ENCODE measurements around the gene DNER.

DNER gene

DNA sequence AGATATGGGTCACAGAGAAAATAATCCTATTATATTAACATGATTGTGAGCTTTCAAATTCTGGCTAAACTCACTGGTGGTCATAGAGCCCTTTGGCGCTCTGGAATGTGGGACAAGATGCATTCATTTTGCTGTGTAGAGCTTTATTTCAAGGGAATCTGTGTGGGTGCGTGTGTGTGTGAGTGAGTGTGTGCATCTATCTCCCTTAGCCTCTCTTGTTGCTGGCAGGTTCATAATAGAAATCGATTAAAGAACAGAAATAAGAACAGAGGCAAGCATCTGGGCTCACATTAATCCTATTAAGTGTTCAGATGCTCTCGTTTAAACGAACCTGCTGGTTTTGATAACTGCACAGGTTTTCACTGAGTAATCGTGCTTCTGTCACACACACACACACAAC, 287.9 kb downstream of the DNER start:
- H3K9me3 Mint-ChIP-seq (ENCODE audit: low read depth) = peaks cover 4% of the 10 kb centered on the region
- no peak overlapping the region for H3K27ac Mint-ChIP-seq
- H3K36me3 Mint-ChIP-seq = no peaks in the 10 kb centered on the region
- peaks cover 4% of the 10 kb centered on the region for H3K27me3 Mint-ChIP-seq
- no peak overlapping the region for H3K4me3 Mint-ChIP-seq
- H3K4me1 Mint-ChIP-seq (ENCODE audit: low read depth) = no peaks in the 10 kb centered on the region

DNA sequence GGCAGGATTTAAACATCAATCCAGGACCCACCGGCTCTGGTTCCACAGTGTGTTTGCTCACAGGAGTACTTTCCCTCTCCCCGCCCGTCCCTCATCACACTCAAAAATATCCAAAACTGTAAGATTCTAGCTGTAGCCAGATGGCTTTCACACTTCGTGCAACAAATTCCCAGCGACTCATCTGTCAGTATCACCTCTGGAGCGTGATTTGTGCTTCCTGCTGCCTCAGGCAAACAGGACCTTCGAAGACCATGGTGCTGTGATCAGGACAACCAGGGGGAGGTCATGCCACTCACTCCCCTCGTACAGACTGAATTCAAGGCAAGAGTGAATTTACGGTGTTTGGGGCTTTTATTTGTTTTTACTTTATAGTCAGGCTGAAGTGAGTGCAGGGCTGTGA, 288.8 kb downstream of the DNER start:
- Mint-ChIP-seq H3K27me3 (peaks cover 1% of the 10 kb centered on the region), H3K9me3 (ENCODE audit: low read depth) (peaks cover 4% of the 10 kb centered on the region), H3K4me3 (no peak overlapping the region), H3K27ac (no peak overlapping the region), H3K36me3 (no peaks in the 10 kb centered on the region), H3K4me1 (ENCODE audit: low read depth) (no peaks in the 10 kb centered on the region)

DNA sequence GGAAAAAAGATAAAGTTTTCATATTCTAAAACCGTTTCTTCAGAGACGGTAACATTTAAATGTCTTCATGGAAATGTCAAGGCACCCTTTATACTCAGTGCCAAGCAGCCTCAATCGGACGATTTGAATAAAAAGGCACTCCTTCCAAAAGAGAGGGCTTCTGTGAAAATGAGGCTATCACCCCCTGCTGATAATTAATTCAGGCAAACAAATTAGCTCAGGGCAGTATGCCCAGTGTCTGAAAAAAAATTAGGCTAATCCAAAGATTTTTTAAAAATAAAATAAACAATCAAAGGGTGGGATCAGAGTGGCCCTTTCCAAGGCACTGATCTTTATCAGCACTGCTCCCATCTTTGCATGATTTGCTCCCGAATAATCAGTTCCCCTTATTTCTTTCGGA, 292.3 kb downstream of the DNER start:
- H3K27ac Mint-ChIP-seq = no peak overlapping the region
- no peaks in the 10 kb centered on the region for H3K4me1 Mint-ChIP-seq (ENCODE audit: low read depth)
- H3K27me3 Mint-ChIP-seq = peaks cover 1% of the 10 kb centered on the region
- no peak overlapping the region for H3K4me3 Mint-ChIP-seq
- H3K36me3 Mint-ChIP-seq = no peaks in the 10 kb centered on the region
- peaks cover 4% of the 10 kb centered on the region for H3K9me3 Mint-ChIP-seq (ENCODE audit: low read depth)

DNA sequence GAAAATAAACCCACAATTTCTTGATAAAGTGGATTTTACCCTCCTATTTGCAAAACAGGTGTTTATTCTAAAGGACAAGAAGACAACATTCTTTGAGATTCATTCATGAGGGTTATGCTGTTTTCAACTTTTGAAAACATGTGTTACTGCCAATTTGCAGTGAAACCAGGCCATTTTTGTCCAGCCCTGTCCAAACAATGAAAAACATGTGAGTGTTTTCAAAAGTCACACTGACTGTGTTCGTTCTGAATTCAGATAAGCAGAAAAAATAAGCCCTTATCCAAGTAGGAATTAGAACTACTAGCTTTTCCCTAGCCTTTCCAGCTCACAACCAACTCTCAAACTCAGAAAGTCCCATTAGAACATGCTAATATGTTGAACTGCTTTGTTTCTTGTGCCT, 295.2 kb downstream of the DNER start:
- no peak overlapping the region for H3K4me3 Mint-ChIP-seq
- peaks cover 4% of the 10 kb centered on the region for H3K9me3 Mint-ChIP-seq (ENCODE audit: low read depth)

DNA sequence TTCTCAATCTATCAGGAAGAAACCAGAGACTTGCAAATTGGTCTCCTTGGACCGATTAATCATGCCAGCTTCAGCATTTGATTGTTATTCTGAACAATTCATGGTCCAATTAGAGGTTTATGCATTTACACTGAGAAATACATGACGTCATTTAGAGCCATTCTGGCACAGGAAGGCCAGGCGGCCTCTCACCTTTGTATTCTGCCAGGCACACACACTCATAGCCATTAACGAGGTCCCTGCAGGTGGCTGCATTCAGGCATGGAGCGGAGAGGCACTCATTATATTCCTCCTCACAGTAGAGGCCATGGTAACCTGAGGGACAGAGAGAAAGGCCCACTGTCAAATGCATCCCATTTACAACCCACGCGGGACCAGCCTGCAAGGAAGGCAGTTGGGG, 296.4 kb downstream of the DNER start:
- Mint-ChIP-seq H3K27me3 (peaks cover 1% of the 10 kb centered on the region), H3K4me1 (ENCODE audit: low read depth) (no peaks in the 10 kb centered on the region), H3K27ac (no peak overlapping the region), H3K4me3 (no peak overlapping the region), H3K36me3 (no peaks in the 10 kb centered on the region), H3K9me3 (ENCODE audit: low read depth) (no peaks in the 10 kb centered on the region)

More for the DNA sequence above, 295.2 kb downstream of the DNER start:
- Mint-ChIP-seq H3K36me3 (no peaks in the 10 kb centered on the region), H3K27ac (no peak overlapping the region), H3K27me3 (peaks cover 3% of the 10 kb centered on the region), H3K4me1 (ENCODE audit: low read depth) (no peaks in the 10 kb centered on the region)

DNA sequence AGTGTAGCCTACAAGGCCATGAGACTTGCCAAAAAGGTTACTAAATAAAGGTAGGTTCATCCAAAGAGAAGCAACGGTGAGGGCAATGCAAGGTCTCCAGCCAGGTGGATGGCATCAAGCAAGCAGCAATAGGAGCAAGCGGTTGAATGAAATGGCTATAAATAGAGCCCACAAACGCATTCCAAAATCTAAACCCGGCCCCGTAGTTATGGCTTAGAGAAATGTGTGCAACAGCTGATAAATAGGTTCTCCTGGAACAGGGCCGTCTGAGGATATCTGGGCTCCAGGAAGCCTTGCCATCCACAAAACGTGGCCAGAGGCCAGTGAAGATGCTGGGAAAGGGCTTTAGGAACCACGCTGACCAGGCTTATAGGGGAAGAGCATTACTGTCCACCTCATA, 297.2 kb downstream of the DNER start:
- Mint-ChIP-seq H3K27me3 (peaks cover 4% of the 10 kb centered on the region), H3K9me3 (ENCODE audit: low read depth) (no peaks in the 10 kb centered on the region), H3K27ac (no peak overlapping the region), H3K4me3 (no peak overlapping the region), H3K4me1 (ENCODE audit: low read depth) (no peaks in the 10 kb centered on the region), H3K36me3 (no peaks in the 10 kb centered on the region)

DNA sequence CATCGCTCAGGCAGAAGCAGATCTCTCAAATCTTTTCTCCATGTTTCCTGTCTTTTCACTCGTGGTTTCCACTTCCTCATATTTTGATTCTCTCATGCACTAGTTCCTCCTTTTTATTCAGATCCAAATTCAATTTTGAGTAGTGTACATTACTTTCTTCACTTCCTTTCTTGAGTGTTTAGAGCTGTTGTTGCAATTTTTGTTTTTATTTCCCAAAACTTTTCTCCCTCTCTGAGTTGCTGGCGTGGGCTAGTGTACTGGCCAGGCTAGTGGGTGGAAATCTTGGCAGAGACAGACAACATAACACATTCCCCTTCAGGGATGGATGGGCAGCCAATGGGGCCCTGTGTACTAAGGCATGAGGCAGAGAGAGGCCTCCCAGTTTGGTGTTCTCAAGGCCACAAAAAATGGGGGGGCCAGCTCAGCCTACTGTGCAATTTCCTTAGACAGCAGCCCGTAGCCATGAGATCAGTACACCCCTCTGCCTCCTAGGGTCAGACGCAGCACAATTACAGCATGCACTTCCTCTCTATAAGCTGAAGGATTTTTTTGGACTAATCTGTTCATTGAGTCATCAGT, 298.1 kb downstream of the DNER start:
- Mint-ChIP-seq H3K9me3 (ENCODE audit: low read depth) (no peaks in the 10 kb centered on the region), H3K36me3 (no peaks in the 10 kb centered on the region), H3K4me1 (ENCODE audit: low read depth) (no peaks in the 10 kb centered on the region), H3K27ac (no peak overlapping the region), H3K4me3 (no peak overlapping the region), H3K27me3 (peaks cover 4% of the 10 kb centered on the region)

DNA sequence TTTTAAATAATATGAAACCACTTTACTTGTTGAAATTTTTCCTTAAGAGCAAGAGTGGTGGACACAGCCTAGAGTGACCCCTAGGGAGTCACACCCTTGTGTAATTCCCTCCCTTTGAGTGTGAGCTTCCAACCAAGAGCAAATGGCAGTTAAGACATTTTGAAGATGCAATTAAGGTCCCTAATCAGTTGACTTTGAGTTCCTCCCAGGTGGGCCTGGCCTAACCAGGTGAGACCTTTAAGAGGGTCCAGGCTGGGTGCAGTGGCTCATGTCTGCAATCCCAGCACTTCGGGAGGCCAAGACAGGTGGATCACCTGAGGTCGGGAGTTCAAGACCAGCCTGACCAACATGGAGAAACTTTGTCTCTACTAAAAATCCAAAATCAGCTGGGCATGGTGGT, 299.7 kb downstream of the DNER start:
- H3K27me3 Mint-ChIP-seq = peaks cover 4% of the 10 kb centered on the region
- no peak overlapping the region for H3K27ac Mint-ChIP-seq
- no peak overlapping the region for H3K4me3 Mint-ChIP-seq
- H3K36me3 Mint-ChIP-seq = no peaks in the 10 kb centered on the region
- H3K4me1 Mint-ChIP-seq (ENCODE audit: low read depth) = no peaks in the 10 kb centered on the region
- H3K9me3 Mint-ChIP-seq (ENCODE audit: low read depth) = no peaks in the 10 kb centered on the region

DNA sequence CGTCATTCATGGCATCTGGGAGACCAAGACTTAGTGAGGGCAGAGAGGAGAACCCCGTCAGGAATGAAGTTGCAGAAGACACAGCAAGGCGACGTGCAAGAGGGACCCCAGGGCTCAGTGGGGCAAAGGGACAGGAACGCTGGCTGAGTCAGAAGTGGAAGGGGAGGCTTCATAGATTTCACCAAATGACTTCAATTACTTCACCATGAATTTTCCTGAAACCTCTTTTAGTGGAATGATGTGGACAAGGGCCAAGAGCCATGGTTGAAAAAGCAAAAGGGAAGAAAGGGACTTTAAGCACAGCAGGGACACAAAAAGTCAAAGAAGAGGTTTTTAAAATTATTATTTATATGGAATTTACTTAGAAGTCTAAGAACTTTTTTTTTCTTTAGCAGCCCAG, 301.7 kb downstream of the DNER start:
- Mint-ChIP-seq H3K4me1 (ENCODE audit: low read depth) (no peaks in the 10 kb centered on the region), H3K4me3 (no peak overlapping the region), H3K27ac (no peak overlapping the region), H3K36me3 (no peaks in the 10 kb centered on the region), H3K27me3 (peaks cover 4% of the 10 kb centered on the region), H3K9me3 (ENCODE audit: low read depth) (no peaks in the 10 kb centered on the region)

DNA sequence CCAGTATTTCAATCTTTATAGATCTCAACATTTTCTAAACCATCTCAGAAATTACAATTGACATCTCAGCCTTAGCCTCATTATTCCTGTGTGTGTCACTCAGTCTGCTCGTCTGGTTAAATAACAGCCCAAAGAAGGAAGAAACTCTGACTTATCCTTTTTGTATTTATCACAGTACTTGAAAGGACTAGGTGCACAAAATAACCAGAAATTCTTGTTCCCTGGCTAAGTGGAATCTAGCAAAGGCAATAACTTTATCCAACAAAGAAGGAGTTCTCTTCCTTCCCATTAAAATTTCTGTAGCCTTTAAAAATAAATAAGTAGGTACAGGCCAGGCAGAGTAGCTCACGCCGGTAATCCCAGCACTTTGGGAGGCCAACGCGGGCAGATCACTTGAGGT, 303.4 kb downstream of the DNER start:
- H3K4me1 Mint-ChIP-seq (ENCODE audit: low read depth) = no peaks in the 10 kb centered on the region
- H3K36me3 Mint-ChIP-seq = no peaks in the 10 kb centered on the region
- peaks cover 4% of the 10 kb centered on the region for H3K27me3 Mint-ChIP-seq
- H3K9me3 Mint-ChIP-seq (ENCODE audit: low read depth) = no peaks in the 10 kb centered on the region
- H3K4me3 Mint-ChIP-seq = no peak overlapping the region
- no peak overlapping the region for H3K27ac Mint-ChIP-seq

DNA sequence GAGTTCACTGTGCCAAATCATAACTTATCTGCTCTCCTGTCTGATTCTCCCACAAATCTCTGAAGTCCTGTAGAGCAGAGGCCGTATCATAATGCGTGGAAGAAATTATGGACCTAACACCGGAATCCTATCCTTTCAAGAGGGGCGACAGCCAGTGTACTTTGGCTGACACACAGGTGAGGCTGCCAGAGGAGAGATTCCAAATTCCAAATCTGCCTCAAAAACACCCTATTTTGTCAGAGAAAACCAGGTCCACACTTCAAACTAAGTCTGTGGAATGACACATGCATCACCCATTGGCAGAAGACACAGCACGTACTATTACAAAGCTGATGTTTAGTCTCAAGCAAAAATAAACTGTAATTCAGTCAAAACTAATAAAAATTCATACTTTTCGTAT, 304.1 kb downstream of the DNER start:
- H3K4me3 Mint-ChIP-seq = no peak overlapping the region
- peaks cover 4% of the 10 kb centered on the region for H3K27me3 Mint-ChIP-seq
- H3K36me3 Mint-ChIP-seq = no peaks in the 10 kb centered on the region
- H3K27ac Mint-ChIP-seq = no peak overlapping the region
- H3K4me1 Mint-ChIP-seq (ENCODE audit: low read depth) = no peaks in the 10 kb centered on the region
- H3K9me3 Mint-ChIP-seq (ENCODE audit: low read depth) = no peaks in the 10 kb centered on the region

DNA sequence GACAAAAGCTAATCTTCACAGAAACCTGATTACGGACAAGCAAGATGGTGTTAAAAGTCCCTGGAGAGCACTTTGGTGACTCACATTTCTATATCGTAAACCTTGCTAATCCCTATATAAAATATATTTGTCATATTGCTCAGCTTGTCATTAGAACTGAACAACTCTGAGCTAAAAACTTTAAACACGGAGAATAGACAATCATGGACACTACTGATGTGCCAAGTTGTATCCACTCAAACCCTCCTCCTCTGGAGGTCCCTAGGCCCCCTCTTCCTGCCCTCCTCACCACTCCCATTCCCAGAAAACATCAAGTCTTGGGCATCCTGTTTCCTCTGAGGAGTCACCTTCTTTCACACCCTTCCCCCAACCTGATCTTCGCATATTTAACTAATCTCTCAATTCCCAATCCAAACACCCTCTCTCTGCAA, 304.6 kb downstream of the DNER start:
- Mint-ChIP-seq H3K4me1 (ENCODE audit: low read depth) (no peaks in the 10 kb centered on the region), H3K27ac (no peak overlapping the region), H3K4me3 (no peak overlapping the region), H3K27me3 (peaks cover 4% of the 10 kb centered on the region), H3K9me3 (ENCODE audit: low read depth) (no peaks in the 10 kb centered on the region), H3K36me3 (no peaks in the 10 kb centered on the region)

DNA sequence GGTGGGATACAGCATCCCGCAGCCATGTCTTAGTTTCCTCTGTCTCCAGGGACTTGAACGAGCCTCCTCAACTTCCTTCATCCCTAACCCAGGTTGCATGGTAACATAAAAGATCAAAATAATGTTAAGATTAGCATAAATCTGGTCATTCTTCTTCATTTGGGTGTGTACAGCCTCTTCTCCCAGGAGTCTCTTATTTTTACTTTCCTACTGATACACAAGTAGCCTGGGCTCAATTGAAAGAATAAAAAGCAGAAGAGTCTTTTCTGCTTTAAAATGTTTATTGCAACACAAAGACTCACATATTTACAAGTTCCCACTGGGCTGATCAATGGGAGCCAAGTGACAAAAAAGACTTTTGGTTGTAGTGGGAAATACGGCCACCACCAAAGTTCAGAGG, 305.4 kb downstream of the DNER start:
- Mint-ChIP-seq H3K27ac (no peak overlapping the region), H3K4me1 (ENCODE audit: low read depth) (no peaks in the 10 kb centered on the region), H3K36me3 (no peaks in the 10 kb centered on the region), H3K27me3 (peaks cover 3% of the 10 kb centered on the region), H3K9me3 (ENCODE audit: low read depth) (no peaks in the 10 kb centered on the region), H3K4me3 (no peak overlapping the region)

DNA sequence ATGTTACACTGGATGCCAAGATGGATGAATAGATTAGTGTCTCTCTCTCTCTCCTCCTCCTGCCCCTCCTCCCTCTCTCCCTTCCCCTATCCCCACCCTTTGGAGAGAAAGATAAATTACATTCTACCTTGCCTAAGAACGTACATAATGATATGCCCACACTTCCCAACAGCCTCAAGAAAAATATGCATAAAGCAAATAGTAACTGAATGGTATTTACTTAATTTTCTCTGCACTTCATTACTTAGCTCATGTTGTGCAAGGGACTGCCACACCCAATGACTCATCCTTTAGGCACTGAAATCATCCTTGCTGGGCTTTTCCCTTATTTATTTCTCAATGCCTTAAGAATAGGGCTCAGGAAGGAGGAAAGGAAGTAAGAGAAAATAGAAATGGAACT, 306.0 kb downstream of the DNER start:
- no peak overlapping the region for H3K27ac Mint-ChIP-seq
- H3K27me3 Mint-ChIP-seq = peaks cover 3% of the 10 kb centered on the region
- no peaks in the 10 kb centered on the region for H3K9me3 Mint-ChIP-seq (ENCODE audit: low read depth)
- no peak overlapping the region for H3K4me3 Mint-ChIP-seq
- H3K4me1 Mint-ChIP-seq (ENCODE audit: low read depth) = no peaks in the 10 kb centered on the region
- no peaks in the 10 kb centered on the region for H3K36me3 Mint-ChIP-seq

DNA sequence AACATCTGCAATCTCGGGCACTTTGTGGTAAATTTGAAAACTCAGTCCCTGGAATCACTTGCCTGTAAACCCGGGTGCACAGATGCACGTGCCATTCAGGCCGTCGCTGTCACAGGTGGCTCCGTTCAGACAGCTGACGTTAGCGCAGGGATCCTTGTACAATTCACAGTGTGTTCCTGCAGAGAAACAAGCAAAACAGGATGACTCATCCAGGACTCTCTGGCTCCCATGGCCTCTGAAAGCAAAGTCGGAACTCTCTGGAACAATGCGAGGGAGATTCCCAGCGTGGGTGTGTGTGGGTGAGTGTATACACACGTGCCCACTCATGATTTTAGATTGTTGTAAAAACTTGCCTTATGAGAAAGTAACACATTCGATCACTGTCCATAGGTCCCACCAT, 307.2 kb downstream of the DNER start:
- Mint-ChIP-seq H3K4me3 (no peak overlapping the region), H3K9me3 (ENCODE audit: low read depth) (no peaks in the 10 kb centered on the region), H3K36me3 (no peaks in the 10 kb centered on the region), H3K4me1 (ENCODE audit: low read depth) (no peaks in the 10 kb centered on the region), H3K27ac (no peak overlapping the region), H3K27me3 (no peaks in the 10 kb centered on the region)

DNA sequence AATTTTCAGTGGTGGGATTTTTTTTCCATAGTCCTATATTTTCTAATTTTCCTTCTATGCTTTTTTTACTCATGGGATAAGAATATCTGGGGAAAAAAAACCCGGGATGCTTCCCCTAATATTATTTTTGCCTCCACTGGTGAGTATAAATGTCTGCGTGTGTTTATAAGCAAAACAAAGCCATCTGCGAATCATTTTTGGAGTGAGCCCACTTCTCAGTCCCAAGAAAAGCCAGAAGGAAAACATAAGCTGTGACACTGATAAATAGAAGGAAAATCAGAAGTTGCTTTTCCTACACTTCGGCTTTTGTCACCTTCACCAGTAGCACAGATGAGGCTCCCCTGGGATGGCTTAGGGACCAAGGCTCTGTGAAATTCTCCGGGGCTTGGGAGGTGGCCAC, 308.6 kb downstream of the DNER start:
- no peaks in the 10 kb centered on the region for H3K36me3 Mint-ChIP-seq
- H3K27me3 Mint-ChIP-seq = peaks cover 2% of the 10 kb centered on the region
- H3K4me3 Mint-ChIP-seq = no peak overlapping the region
- no peaks in the 10 kb centered on the region for H3K4me1 Mint-ChIP-seq (ENCODE audit: low read depth)
- H3K9me3 Mint-ChIP-seq (ENCODE audit: low read depth) = no peaks in the 10 kb centered on the region
- no peak overlapping the region for H3K27ac Mint-ChIP-seq

Data from activated naive CD8-positive, alpha-beta T cell (primary cell).